Panc1 (cell line): Measurements from ENCODE around the gene TP73. TPM values are rescaled to one million over a fixed set of nuclear protein-coding genes. Genes with fewer than 3 reads are reported as not detected.

ENCODE experiments used
- ATAC-seq: fragments of 200-7000 bp; cut with Tn5 transposase; 2 replicates; pipeline ENCODE4 v1.9.1; 2020; ENCODE audit warnings: mild to moderate bottlenecking, moderate library complexity
- BruUV-seq: library from RNA; stranded (reverse); fragments of 400-500 nt; replicated peaks from 2 replicates; lab custom pipeline; 2021; lab: Mats Ljungman, UMichigan
- CTCF ChIA-PET: fragments of 300-600 bp; sonication (Branson Sonifier 250); formaldehyde crosslinking; loops from one replicate; lab custom pipeline; 2022; ENCODE audit warnings: antibody characterized with exemption; lab: Charles Lee
- POLR2A ChIA-PET: fragments of 300-600 bp; sonication (Branson Sonifier 250); formaldehyde crosslinking; loops from one replicate; lab custom pipeline; 2022; ENCODE audit warnings: antibody characterized with exemption; lab: Charles Lee
- DNase-seq: peaks from one replicate; pipeline ENCODE4 v3.0.0-alpha.2; 2010; ENCODE audit warnings: low read depth, low spot score
- H3K27ac ChIP-seq: 2 replicates; pipeline ENCODE4 v1.5.1; 2011; ENCODE audit warnings: mild to moderate bottlenecking, low read length, inconsistent platforms
- H3K27me3 ChIP-seq: fragments of 200-500 bp; sonication (Bioruptor generic); 2 replicates; pipeline ENCODE4 v1.6.0; 2014; ENCODE audit warnings: low read length, inconsistent platforms; ENCODE audit not compliant: control insufficient read depth, insufficient read depth
- H3K36me3 ChIP-seq: fragments of 200-500 bp; sonication (Bioruptor generic); 2 replicates; pipeline ENCODE4 v1.5.1; 2014; ENCODE audit warnings: inconsistent platforms, mild to moderate bottlenecking, low read length, moderate library complexity; ENCODE audit not compliant: control insufficient read depth, insufficient read depth
- H3K4me1 ChIP-seq: 2 replicates; pipeline ENCODE4 v1.5.1; 2011; ENCODE audit warnings: inconsistent platforms, mild to moderate bottlenecking, low read length, moderate library complexity; ENCODE audit not compliant: control insufficient read depth, insufficient read depth
- H3K4me3 ChIP-seq, 2 experiments: 2 replicates each; pipeline ENCODE4 v1.5.1; 2011 to 2012; ENCODE audit warnings: low read depth in 2 of 2, low read length in 2 of 2, mild to moderate bottlenecking in 2 of 2, inconsistent platforms in 1 of 2, moderate library complexity in 1 of 2
- H3K9me3 ChIP-seq: fragments of 200-500 bp; sonication (Bioruptor generic); 2 replicates; pipeline ENCODE4 v1.5.1; 2014; ENCODE audit warnings: low read depth, mild to moderate bottlenecking, inconsistent platforms, low read length, moderate library complexity; ENCODE audit not compliant: control insufficient read depth, insufficient read depth
- CTCF ChIP-seq: fragments of 450-650 bp; IDR thresholded peaks from 2 replicates; pipeline ENCODE4 v1.5.1; 2017; ENCODE audit warnings: mild to moderate bottlenecking
- POLR2AphosphoS5 ChIP-seq: IDR thresholded peaks from 2 replicates; pipeline ENCODE4 v1.6.1; 2012; ENCODE audit warnings: mild to moderate bottlenecking, low read depth, low read length, moderate library complexity
- REST ChIP-seq, 2 experiments: IDR thresholded peaks; 2 replicates each; pipeline ENCODE4 v1.6.1; 2011 to 2012; ENCODE audit warnings: low read depth in 2 of 2, control low read depth in 1 of 2, low read length in 1 of 2, mild to moderate bottlenecking in 1 of 2, moderate library complexity in 1 of 2; ENCODE audit not compliant: insufficient read depth in 1 of 2
- SIN3A ChIP-seq: IDR thresholded peaks from 2 replicates; pipeline ENCODE4 v1.6.1; 2012; ENCODE audit warnings: low read depth, mild to moderate bottlenecking, low read length, moderate library complexity, borderline replicate concordance; ENCODE audit not compliant: insufficient read depth
- in situ Hi-C: cut with HindIII; loops from 2 replicates; pipeline ENCODE4 v1.10.0; 2016; ENCODE audit warnings: low sequenced_read_pairs, low pct_unique_long_range_greater_than_20kb
- intact Hi-C: fragments of 100-400 bp; cut with micrococcal nuclease; formaldehyde crosslinking; loops from one replicate; pipeline ENCODE4 v1.10.0; 2022; ENCODE audit not compliant: unreplicated experiment
- total RNA-seq: library from RNA; stranded (reverse); gene quantifications from one replicate; pipeline ENCODE4 v1.2.1, GENCODE V29; 2021; ENCODE audit not compliant: unreplicated experiment

TP73 gene
- total RNA-seq, 1 experiment from 2014 or later: 4.7 TPM

DNA sequence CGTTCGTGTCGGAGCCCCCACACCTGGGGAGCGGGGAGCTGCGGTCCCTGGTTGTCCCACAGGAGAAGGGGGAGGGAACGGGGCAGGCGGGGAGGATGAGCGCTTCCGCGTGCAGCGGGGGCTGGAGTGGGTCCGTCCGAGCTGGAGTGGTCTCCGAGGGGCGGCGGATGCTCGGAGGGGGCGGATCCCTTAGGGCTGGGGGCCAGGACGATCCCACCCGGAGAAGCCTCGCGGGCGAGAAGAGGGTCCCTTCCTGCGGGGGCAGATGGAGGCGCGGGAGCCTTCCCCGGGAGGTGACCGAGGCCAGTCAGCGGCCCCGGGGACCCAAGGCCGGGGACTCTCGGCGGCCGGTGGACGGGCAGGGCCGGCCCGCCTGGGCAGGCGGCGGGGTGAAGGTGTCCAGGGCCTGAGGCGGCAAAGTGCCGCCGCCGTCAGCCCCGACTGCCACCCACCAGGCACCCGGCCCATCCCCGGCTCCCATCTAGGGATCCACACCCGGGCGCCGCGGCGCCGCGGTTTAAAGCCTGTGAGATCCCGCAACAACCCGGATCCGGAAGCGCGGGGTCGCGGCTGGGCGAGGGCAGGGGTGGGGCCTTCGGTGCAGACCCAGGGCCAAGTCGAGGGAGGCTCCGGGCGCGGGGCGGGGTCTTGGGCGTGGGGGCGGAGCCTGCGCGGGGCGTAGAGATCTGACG lies 94.7 kb downstream of the TP73 start:
- DNase-seq: peak; percentile 28
- CTCF ChIA-PET: no interaction called here
- TF ChIP-seq REST (IDR thresholded peaks at IDR 0.05; ENCODE audit: insufficient read depth in 1 of 2, low read depth in 2 of 2, low read length in 1 of 2) (no peak), POLR2AphosphoS5 (peak; percentile 95), SIN3A (peak; percentile 89; the same call in 1 of the 2 replicates)
- Histone ChIP-seq H3K4me3 (peak overlapping the region; percentile 68 to 77), H3K36me3 (no peaks in the 10 kb centered on the region; the same call in 1 of the 2 replicates), H3K4me1 (peaks cover 8% of the 10 kb centered on the region), H3K9me3 (no peaks in the 10 kb centered on the region), H3K27ac (peak overlapping the region; percentile 76), H3K27me3 (no peaks in the 10 kb centered on the region)
- intact Hi-C loops (no loop called here), in situ Hi-C loops (no loop called here)
- no TSS peak for BruUV-seq
- POLR2A ChIA-PET: interaction anchor here (0.6 kb wide), 1 partner anchor 13 kb away, joined by 6 read pairs; no protein-coding TSS in a partner anchor
- ATAC-seq: peak; percentile 98

DNA sequence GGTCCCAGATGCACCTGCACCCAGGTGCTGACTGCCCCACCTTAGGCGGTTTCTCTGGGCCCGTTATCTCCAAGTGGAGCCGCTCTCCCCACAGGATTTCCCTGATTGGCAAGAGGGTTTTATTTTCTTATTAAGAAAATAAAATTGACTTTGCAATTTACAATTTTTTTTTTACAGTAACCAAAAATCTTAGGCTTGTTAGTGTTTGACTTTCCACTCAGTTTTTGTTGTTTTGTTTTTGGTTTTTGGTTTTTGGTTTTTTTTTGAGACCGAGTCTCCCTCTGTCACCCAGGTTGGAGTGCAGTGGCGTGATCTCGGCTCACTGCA lies 95.2 kb downstream of the TP73 start:
- intact Hi-C loops: no loop called here
- DNase-seq: no peak
- CTCF ChIA-PET: no interaction called here

More for the DNA sequence above, 95.2 kb downstream of the TP73 start:
- Histone ChIP-seq H3K4me3 (peak overlapping the region; percentile 68 to 77), H3K27ac (peak overlapping the region; percentile 8; the same call in 1 of the 2 replicates), H3K9me3 (no peaks in the 10 kb centered on the region), H3K36me3 (no peaks in the 10 kb centered on the region), H3K4me1 (peaks cover 8% of the 10 kb centered on the region), H3K27me3 (no peaks in the 10 kb centered on the region)
- BruUV-seq: no TSS peak
- POLR2A ChIA-PET: no interaction called here
- TF ChIP-seq POLR2AphosphoS5: no peak
- TF ChIP-seq CTCF: no peak
- in situ Hi-C loops: no loop called here
- no peak for ATAC-seq
